Trophoblast cell (in vitro differentiated cells and primary cell): ENCODE results near the gene TBC1D19. TPM values are rescaled to one million over a fixed set of nuclear protein-coding genes. Genes with fewer than 3 reads are reported as not detected.
"Not testable (repeated sequence)": the region's sequence is repeated elsewhere in the genome, so short reads cannot be mapped to it uniquely, and the experiment has no call there.

Source experiments
- DNase-seq, 2 donors: peaks; one replicate each; pipeline ENCODE4 v3.0.0-alpha.2; 2016
- H2AFZ ChIP-seq: 2 replicates; pipeline ENCODE4 v1.6.1; 2013; ENCODE audit warnings: low read length, moderate library complexity, mild to moderate bottlenecking; ENCODE audit not compliant: insufficient read depth, poor library complexity
- H2AK5ac ChIP-seq: 2 replicates; pipeline ENCODE4 v1.6.1; 2013; ENCODE audit warnings: mild to moderate bottlenecking, low read length
- H2BK120ac ChIP-seq: 2 replicates; pipeline ENCODE4 v1.6.1; 2013; ENCODE audit warnings: low read length, mild to moderate bottlenecking, moderate library complexity; ENCODE audit not compliant: insufficient read depth, poor library complexity
- H2BK12ac ChIP-seq: 2 replicates; pipeline ENCODE4 v1.6.1; 2013; ENCODE audit warnings: mild to moderate bottlenecking, low read length, moderate library complexity
- H2BK5ac ChIP-seq: 2 replicates; pipeline ENCODE4 v1.6.1; 2013; ENCODE audit warnings: low read length, low read depth, moderate library complexity, mild to moderate bottlenecking; ENCODE audit not compliant: poor library complexity
- H3K14ac ChIP-seq: 2 replicates; pipeline ENCODE4 v1.6.1; 2013; ENCODE audit warnings: mild to moderate bottlenecking, low read length
- H3K18ac ChIP-seq: 2 replicates; pipeline ENCODE4 v1.6.1; 2013; ENCODE audit warnings: mild to moderate bottlenecking, low read length
- H3K23ac ChIP-seq: 2 replicates; pipeline ENCODE4 v1.6.1; 2013; ENCODE audit warnings: low read length
- H3K27ac ChIP-seq: 2 replicates; pipeline ENCODE4 v1.5.1; 2013; ENCODE audit warnings: low read depth, mild to moderate bottlenecking, inconsistent platforms, low read length, moderate library complexity
- H3K27me3 ChIP-seq: 2 replicates; pipeline ENCODE4 v1.6.1; 2013; ENCODE audit warnings: inconsistent platforms, mild to moderate bottlenecking, low read length, moderate library complexity; ENCODE audit not compliant: insufficient read depth
- H3K36me3 ChIP-seq, 2 experiments: 1 replicate in 1 of 2; 2 replicates in 1 of 2; pipeline ENCODE4 v1.6.1; 2013; ENCODE audit warnings: low read length in 2 of 2, mild to moderate bottlenecking in 2 of 2, moderate library complexity in 1 of 2; ENCODE audit not compliant: insufficient read depth in 2 of 2, control insufficient read depth in 1 of 2
- H3K4ac ChIP-seq: 2 replicates; pipeline ENCODE4 v1.6.1; 2013; ENCODE audit warnings: low read depth, mild to moderate bottlenecking, low read length, moderate library complexity
- H3K4me1 ChIP-seq, 2 experiments: 1 replicate in 1 of 2; 2 replicates in 1 of 2; pipeline ENCODE4 v1.6.1; 2013; ENCODE audit warnings: low read length in 2 of 2, mild to moderate bottlenecking in 2 of 2, moderate library complexity in 1 of 2; ENCODE audit not compliant: insufficient read depth in 2 of 2, control insufficient read depth in 1 of 2
- H3K4me2 ChIP-seq: 2 replicates; pipeline ENCODE4 v1.6.1; 2013; ENCODE audit warnings: inconsistent platforms, mild to moderate bottlenecking, low read length, moderate library complexity
- H3K4me3 ChIP-seq: 2 replicates; pipeline ENCODE4 v1.5.1; 2013; ENCODE audit warnings: mild to moderate bottlenecking, low read depth, low read length, inconsistent platforms
- H3K79me1 ChIP-seq: one replicate; pipeline ENCODE4 v1.6.1; 2013; ENCODE audit warnings: low read length
- H3K79me2 ChIP-seq: 2 replicates; pipeline ENCODE4 v1.6.1; 2013; ENCODE audit warnings: low read length, mild to moderate bottlenecking; ENCODE audit not compliant: control insufficient read depth, insufficient read depth, poor library complexity
- H3K9ac ChIP-seq: 2 replicates; pipeline ENCODE4 v1.6.1; 2013; ENCODE audit warnings: mild to moderate bottlenecking, low read length
- H3K9me3 ChIP-seq: 2 replicates; pipeline ENCODE4 v1.6.1; 2013; ENCODE audit warnings: low read depth, mild to moderate bottlenecking, control low read depth, inconsistent platforms, low read length; ENCODE audit not compliant: insufficient read depth
- H4K12ac ChIP-seq: 2 replicates; pipeline ENCODE4 v1.6.1; 2013; ENCODE audit warnings: low read depth, mild to moderate bottlenecking, low read length, moderate library complexity
- H4K8ac ChIP-seq: 2 replicates; pipeline ENCODE4 v1.6.1; 2013; ENCODE audit warnings: low read depth, mild to moderate bottlenecking, low read length, moderate library complexity
- H4K91ac ChIP-seq: one replicate; pipeline ENCODE4 v1.6.1; 2013; ENCODE audit warnings: low read depth, mild to moderate bottlenecking, low read length, moderate library complexity
- WGBS: extraction: QIAGEN DNeasy Blood & Tissue Kit; methylation state at CpG from one replicate; pipeline ENCODE4 v1.1.7; 2013; ENCODE audit warnings: missing lambda C conversion rate; ENCODE audit not compliant: insufficient read length, insufficient coverage; ENCODE audit errors: extremely low coverage; 5-methylcytosine and 5-hydroxymethylcytosine counted together
- polyA plus RNA-seq: library from polyadenylated mRNA; stranded (reverse); fragments of 200-250 nt; gene quantifications from 2 replicates; pipeline ENCODE4 v1.2.3, GENCODE V29; 2013

The TBC1D19 gene, protein sequence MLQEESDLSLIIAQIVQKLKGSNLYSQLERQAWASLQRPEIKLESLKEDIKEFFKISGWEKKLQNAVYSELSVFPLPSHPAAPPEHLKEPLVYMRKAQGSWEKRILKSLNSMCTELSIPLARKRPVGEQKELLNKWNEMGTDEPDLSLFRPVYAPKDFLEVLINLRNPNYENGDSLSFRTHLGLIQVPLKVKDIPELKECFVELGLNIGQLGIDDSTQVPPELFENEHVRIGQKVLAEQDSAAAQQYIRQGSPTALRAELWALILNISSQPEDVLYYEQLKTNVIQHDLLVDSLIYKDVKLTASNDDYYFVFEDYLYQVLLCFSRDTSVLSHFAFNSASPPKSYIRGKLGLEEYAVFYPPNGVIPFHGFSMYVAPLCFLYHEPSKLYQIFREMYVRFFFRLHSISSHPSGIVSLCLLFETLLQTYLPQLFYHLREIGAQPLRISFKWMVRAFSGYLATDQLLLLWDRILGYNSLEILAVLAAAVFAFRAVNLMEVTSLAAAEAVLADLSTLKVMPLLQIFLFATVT
- polyA plus RNA-seq, result 3.0 and 3.1 TPM in 2 replicates

DNA sequence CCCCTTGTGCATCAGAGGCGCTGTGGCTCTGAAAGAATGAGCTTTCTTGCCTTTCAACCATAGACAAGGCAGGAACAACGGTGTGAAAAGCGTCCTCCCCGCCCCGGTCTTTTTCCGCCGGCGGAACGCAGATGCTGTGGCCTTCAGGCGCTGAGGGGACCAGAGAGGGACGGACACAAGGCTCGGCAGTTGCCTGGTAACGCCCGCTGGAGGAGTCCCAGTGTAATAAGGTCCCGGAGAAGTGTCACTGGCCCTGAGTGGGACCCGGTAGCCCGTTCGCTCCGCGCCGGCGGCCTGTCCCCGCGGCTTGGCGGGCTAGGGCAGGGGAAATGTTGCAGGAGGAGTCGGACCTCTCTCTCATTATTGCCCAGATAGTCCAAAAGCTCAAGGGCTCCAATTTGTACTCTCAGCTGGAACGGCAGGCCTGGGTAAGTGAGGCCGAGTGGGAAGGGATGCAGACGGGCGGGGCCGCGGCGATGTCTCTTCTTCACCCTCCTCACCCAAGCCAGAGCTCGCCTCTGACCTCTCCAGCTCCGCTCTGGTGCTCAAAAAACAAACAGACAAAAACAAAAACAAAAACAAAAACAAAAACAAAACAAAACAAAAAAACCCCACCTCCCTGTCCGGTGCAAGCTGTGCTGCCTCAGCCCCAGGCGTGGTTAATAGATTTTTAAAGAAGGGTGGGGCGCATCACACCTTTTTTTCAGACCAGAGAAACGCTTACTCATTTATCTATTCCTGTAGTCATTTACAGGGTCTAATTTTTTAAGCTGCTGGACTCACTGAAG lies at the start of gene TBC1D19:
Gene TBC1D19 (plus strand): TSS at position 220 of the 788 bp plus-strand sequence. CDS start 110 bp downstream, at position 330.
- no peak within 1 kb of the TSS for H3K27ac ChIP-seq
- H4K91ac ChIP-seq, result no peak within 1 kb of the TSS
- no peak within 1 kb of the TSS for H2BK5ac ChIP-seq
- no peaks in the 10 kb centered on the region for H3K36me3 ChIP-seq
- H4K8ac ChIP-seq, result peak within 1 kb of the TSS; percentile 77
- H2AFZ ChIP-seq, result peak within 1 kb of the TSS; percentile 80
- H4K12ac ChIP-seq, result peak within 1 kb of the TSS; percentile 78
- no peak within 1 kb of the TSS for H3K18ac ChIP-seq
- peak within 1 kb of the TSS; percentile 64 for H3K9ac ChIP-seq
- peaks cover 4% of the 10 kb centered on the region for H3K79me1 ChIP-seq
- no peaks in the 10 kb centered on the region for H3K27me3 ChIP-seq
- DNase-seq, result peak; percentile 80 to 87
- no CpG with 5 or more reads among the region's 39 CpGs for WGBS
- H3K14ac ChIP-seq, result peak within 1 kb of the TSS; percentile 51
- no peak within 1 kb of the TSS for H2AK5ac ChIP-seq
- H3K4me3 ChIP-seq, result peak within 1 kb of the TSS; percentile 91
- H2BK12ac ChIP-seq, result no peak within 1 kb of the TSS
- H3K79me2 ChIP-seq, result peaks cover 2% of the 10 kb centered on the region
- H3K4me1 ChIP-seq, result peaks cover 2% of the 10 kb centered on the region in 2 experiments
- peak within 1 kb of the TSS; percentile 57 for H3K4me2 ChIP-seq
- H2BK120ac ChIP-seq, result no peak within 1 kb of the TSS
- H3K4ac ChIP-seq, result no peak within 1 kb of the TSS
- H3K23ac ChIP-seq, result no peak within 1 kb of the TSS
- H3K9me3 ChIP-seq, result no peaks in the 10 kb centered on the region

DNA sequence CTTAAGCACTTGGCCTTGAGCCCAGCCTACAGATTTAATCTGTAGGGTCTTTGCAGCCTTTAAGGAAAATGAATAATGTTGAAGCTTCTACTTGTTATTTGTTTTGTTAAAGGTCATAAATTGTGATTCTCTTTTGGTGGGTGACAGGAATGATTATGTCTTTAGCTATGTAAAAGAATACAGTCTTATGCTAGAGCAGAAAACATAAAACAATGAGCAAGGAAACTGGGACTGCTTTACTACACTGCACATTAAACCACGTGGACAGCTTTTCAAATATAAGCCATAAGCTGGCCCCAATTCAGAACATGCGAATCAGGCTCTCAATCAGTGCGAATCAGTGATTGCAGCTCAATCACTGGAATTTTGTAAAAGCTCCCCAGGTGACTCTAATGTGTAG lies 40.9 kb upstream of the TBC1D19 start:
- Histone ChIP-seq H3K18ac (no peak overlapping the region), H3K14ac (no peak overlapping the region), H3K4me3 (no peak overlapping the region), H3K9me3 (no peaks in the 10 kb centered on the region), H3K79me1 (no peaks in the 10 kb centered on the region), H3K4me2 (no peak overlapping the region), H2AK5ac (no peak overlapping the region), H2BK5ac (no peak overlapping the region), H2BK120ac (no peak overlapping the region), H3K4ac (no peak overlapping the region), H4K12ac (no peak overlapping the region), H3K79me2 (no peaks in the 10 kb centered on the region), H3K36me3 (no peaks in the 10 kb centered on the region), H4K8ac (no peak overlapping the region), H3K27ac (no peak overlapping the region), H3K4me1 (no peaks in the 10 kb centered on the region), H4K91ac (no peak overlapping the region), H3K27me3 (no peaks in the 10 kb centered on the region), H2BK12ac (no peak overlapping the region), H3K23ac (no peak overlapping the region), H3K9ac (no peak overlapping the region), H2AFZ (no peak overlapping the region)
- DNase-seq, result no peak
- no CpG with 5 or more reads among the region's 3 CpGs for WGBS

DNA sequence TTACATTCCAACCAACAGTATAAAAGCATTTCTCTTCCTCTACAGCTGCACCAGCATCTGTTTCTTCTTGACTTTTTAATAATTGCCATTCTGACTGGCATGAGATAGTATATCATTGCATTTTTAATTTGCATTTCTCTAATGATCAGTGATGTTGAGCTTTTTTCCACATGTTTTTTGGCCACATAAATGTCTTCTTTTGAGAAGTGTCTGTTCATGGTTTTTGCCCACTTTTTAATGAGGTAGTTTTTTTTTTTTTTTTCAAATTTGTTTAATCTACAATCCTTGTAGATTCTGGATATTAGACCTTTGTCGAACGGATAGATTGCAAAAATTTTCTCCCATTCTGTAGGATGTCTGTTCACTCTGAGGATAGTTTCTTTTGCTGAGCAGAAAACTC lies 39.5 kb upstream of the TBC1D19 start:
- Histone ChIP-seq H3K27ac (no peak overlapping the region), H4K91ac (no peak overlapping the region), H3K4me1 (no peaks in the 10 kb centered on the region), H2AFZ (no peak overlapping the region), H3K36me3 (no peaks in the 10 kb centered on the region), H2BK12ac (no peak overlapping the region), H3K79me2 (no peaks in the 10 kb centered on the region), H3K9ac (no peak overlapping the region), H2AK5ac (no peak overlapping the region), H3K23ac (no peak overlapping the region), H2BK120ac (no peak overlapping the region), H3K79me1 (no peaks in the 10 kb centered on the region), H3K9me3 (no peaks in the 10 kb centered on the region), H3K4ac (no peak overlapping the region), H2BK5ac (no peak overlapping the region), H3K14ac (no peak overlapping the region), H3K18ac (no peak overlapping the region), H4K8ac (no peak overlapping the region), H3K27me3 (no peaks in the 10 kb centered on the region), H4K12ac (no peak overlapping the region), H3K4me2 (no peak overlapping the region), H3K4me3 (no peak overlapping the region)
- no peak for DNase-seq
- no CpG with 5 or more reads among the region's 2 CpGs for WGBS

DNA sequence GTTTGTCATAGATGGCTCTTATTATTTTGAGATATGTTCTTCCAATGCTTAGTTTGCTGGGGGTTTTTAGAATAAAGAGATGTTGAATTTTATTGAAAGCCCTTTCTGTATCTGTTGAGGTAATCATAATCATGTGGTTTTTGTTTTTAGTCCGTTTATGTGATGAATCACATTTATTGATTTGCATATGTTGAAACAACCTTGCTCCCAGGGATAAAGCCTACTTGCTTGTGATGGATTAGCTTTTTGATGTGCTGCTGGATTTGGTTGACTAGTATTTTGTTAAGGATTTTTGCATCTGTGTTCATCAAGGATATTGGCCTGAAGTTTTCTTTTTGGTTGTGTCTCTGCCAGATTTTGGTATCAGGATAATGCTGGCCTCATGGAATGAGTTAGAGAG lies 35.5 kb upstream of the TBC1D19 start:
- H3K9me3 ChIP-seq, H3K79me1 ChIP-seq, H3K36me3 ChIP-seq, H3K27me3 ChIP-seq, H4K91ac ChIP-seq, DNase-seq, H3K18ac ChIP-seq, H3K4me3 ChIP-seq, H2BK12ac ChIP-seq, H2AK5ac ChIP-seq, H3K27ac ChIP-seq, H3K4ac ChIP-seq, H3K79me2 ChIP-seq, H4K12ac ChIP-seq, H3K9ac ChIP-seq, H2BK120ac ChIP-seq, H3K23ac ChIP-seq, H4K8ac ChIP-seq, H3K4me1 ChIP-seq, H2AFZ ChIP-seq, H2BK5ac ChIP-seq, H3K14ac ChIP-seq, H3K4me2 ChIP-seq: not testable (repeated sequence)
- WGBS, result no CpG with 5 or more reads among the region's 1 CpG
